Measurements from ENCODE around the gene ABLIM2. TPM values are rescaled to one million over a fixed set of nuclear protein-coding genes. Genes with fewer than 3 reads are reported as not detected.

The ABLIM2 gene
- total and polyA plus RNA-seq, 7 experiments from 2014 or later = 0.22 to 5.8 (median 3.1) TPM

GRCh38 chr4:8188743-8189550 lies 30.3 kb upstream of the ABLIM2 start:
- DNase-seq = no peak
- Histone ChIP-seq H3K27me3 (ENCODE audit: control insufficient read depth in 2 of 2, insufficient read depth in 2 of 2, low read length in 2 of 2) (no peaks in the 10 kb centered on the region), H3K4me1 (ENCODE audit: control insufficient read depth in 2 of 2, insufficient read depth in 2 of 2, low read length in 2 of 2) (no peaks in the 10 kb centered on the region), H3K27ac (ENCODE audit: low read depth, low read length) (no peak overlapping the region), H3K4me3 (ENCODE audit: low read length) (no peak overlapping the region), H3K36me3 (ENCODE audit: control insufficient read depth in 2 of 3, insufficient read depth in 3 of 3, low read length in 3 of 3) (no peaks in the 10 kb centered on the region), H3K9me3 (ENCODE audit: control insufficient read depth in 2 of 3, low read length in 3 of 3) (no peaks in the 10 kb centered on the region)
- H3K9me3 Mint-ChIP-seq = no peaks in the 10 kb centered on the region
- no peak overlapping the region for H3K27ac Mint-ChIP-seq
- peaks cover 0 to 6% (median 0%) of the 10 kb centered on the region in 5 donors for H3K27me3 Mint-ChIP-seq
- intact Hi-C loops (cut with micrococcal nuclease) = no loop called here
- ATAC-seq = no peak
- CTCF ChIA-PET = interaction anchor here (1.5 kb wide), 1 partner anchor 9 kb away, joined by 3 read pairs; no protein-coding TSS in a partner anchor
- H3K4me1 Mint-ChIP-seq = peaks cover 2 to 11% (median 7%) of the 10 kb centered on the region in 7 donors
- POLR2A ChIA-PET = interaction anchor here (0.6 kb wide), 1 partner anchor 427 kb away, joined by 3 read pairs; no protein-coding TSS in a partner anchor
- H3K4me3 Mint-ChIP-seq = no peak overlapping the region
- H3K36me3 Mint-ChIP-seq = no peaks in the 10 kb centered on the region

DNA sequence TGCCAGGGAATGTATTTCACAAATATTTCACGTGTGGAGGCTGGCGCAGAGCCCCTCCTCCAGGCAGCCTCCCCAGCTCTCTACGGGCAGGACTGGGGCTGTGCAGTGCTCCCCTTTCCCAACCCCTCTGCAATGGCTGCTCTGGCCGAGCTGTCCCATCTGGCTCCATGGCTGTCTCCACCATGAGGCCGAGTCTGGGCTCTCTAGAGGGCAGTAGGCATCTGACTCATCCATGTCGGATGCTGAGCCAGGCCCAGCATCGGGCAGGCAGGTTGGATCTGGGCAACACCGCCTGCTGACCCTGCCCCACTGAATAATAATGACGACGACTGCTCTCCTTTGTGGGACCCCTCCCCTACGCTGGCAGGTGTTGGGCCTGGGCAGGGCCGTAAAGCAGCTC lies 29.5 kb upstream of the ABLIM2 start:
- Histone ChIP-seq H3K36me3 (ENCODE audit: control insufficient read depth in 2 of 3, insufficient read depth in 3 of 3, low read length in 3 of 3) (no peaks in the 10 kb centered on the region), H3K9me3 (ENCODE audit: control insufficient read depth in 2 of 3, low read length in 3 of 3) (no peaks in the 10 kb centered on the region), H3K27ac (ENCODE audit: low read depth, low read length) (no peak overlapping the region), H3K4me1 (ENCODE audit: control insufficient read depth in 2 of 2, insufficient read depth in 2 of 2, low read length in 2 of 2) (no peaks in the 10 kb centered on the region), H3K4me3 (ENCODE audit: low read length) (no peak overlapping the region), H3K27me3 (ENCODE audit: control insufficient read depth in 2 of 2, insufficient read depth in 2 of 2, low read length in 2 of 2) (no peaks in the 10 kb centered on the region)
- ChIA-PET POLR2A (no interaction called here), CTCF (interaction anchor here (1.1 to 1.5 kb wide), 2 partner anchors 10 to 11 kb away, joined by 3 read pairs; no protein-coding TSS in a partner anchor)
- H3K4me1 Mint-ChIP-seq = peaks cover 0 to 7% (median 5%) of the 10 kb centered on the region in 7 donors
- ATAC-seq (no peak), DNase-seq (no peak)
- H3K9me3 Mint-ChIP-seq = no peaks in the 10 kb centered on the region
- no peak overlapping the region for H3K4me3 Mint-ChIP-seq
- peaks cover 0 to 6% (median 0%) of the 10 kb centered on the region in 5 donors for H3K27me3 Mint-ChIP-seq
- intact Hi-C loops (cut with micrococcal nuclease) = no loop called here
- H3K27ac Mint-ChIP-seq = no peak overlapping the region
- no peaks in the 10 kb centered on the region for H3K36me3 Mint-ChIP-seq

DNA sequence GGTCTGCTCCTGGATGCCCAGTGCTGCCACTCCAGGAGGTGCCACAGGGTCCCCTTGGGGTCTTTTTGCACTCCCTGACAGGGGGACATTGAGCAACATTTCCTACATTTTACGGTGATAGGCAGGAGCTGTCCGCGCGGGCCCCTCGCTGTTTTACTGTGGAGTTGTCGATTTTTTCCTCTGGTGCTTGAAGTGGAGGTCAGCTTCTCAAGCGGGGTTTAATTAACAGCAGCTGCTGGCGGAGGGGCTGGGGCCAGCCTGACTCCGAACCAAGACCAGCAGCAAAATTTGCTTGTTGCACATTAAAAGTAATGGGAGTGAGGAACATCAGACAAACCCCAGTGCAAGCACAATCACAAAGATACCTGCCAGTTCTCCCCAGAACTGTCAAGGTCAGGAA lies 27.3 kb upstream of the ABLIM2 start:
- CTCF ChIA-PET = interaction anchor here (1.1 kb wide), 1 partner anchor 827 kb away, joined by 3 read pairs; no protein-coding TSS in a partner anchor
- no peak overlapping the region for H3K4me3 ChIP-seq (ENCODE audit: low read length)

GRCh38 chr4:8185295-8185694 lies 26.7 kb upstream of the ABLIM2 start:
- Mint-ChIP-seq H3K27ac (no peak overlapping the region), H3K4me1 (peaks cover 0 to 2% (median 0%) of the 10 kb centered on the region in 7 donors)
- CTCF ChIA-PET = interaction anchor here (1.1 kb wide), 1 partner anchor 828 kb away, joined by 3 read pairs; no protein-coding TSS in a partner anchor

More for the DNA sequence above, 27.3 kb upstream of the ABLIM2 start:
- H3K4me1 ChIP-seq (ENCODE audit: control insufficient read depth in 2 of 2, insufficient read depth in 2 of 2, low read length in 2 of 2) = no peaks in the 10 kb centered on the region
- ATAC-seq = no peak
- intact Hi-C loops (cut with micrococcal nuclease) = no loop called here
- Mint-ChIP-seq H3K27me3 (peaks cover 0 to 6% (median 0%) of the 10 kb centered on the region in 5 donors), H3K4me3 (no peak overlapping the region), H3K9me3 (no peaks in the 10 kb centered on the region), H3K36me3 (no peaks in the 10 kb centered on the region), H3K27ac (no peak overlapping the region), H3K4me1 (peaks cover 0 to 2% (median 0%) of the 10 kb centered on the region in 7 donors)
- no peaks in the 10 kb centered on the region for H3K36me3 ChIP-seq (ENCODE audit: control insufficient read depth in 2 of 3, insufficient read depth in 3 of 3, low read length in 3 of 3)
- H3K9me3 ChIP-seq (ENCODE audit: control insufficient read depth in 2 of 3, low read length in 3 of 3) = no peaks in the 10 kb centered on the region
- POLR2A ChIA-PET = no interaction called here
- no peak for DNase-seq
- no peak overlapping the region for H3K27ac ChIP-seq (ENCODE audit: low read depth, low read length)
- H3K27me3 ChIP-seq (ENCODE audit: control insufficient read depth in 2 of 2, insufficient read depth in 2 of 2, low read length in 2 of 2) = no peaks in the 10 kb centered on the region

DNA sequence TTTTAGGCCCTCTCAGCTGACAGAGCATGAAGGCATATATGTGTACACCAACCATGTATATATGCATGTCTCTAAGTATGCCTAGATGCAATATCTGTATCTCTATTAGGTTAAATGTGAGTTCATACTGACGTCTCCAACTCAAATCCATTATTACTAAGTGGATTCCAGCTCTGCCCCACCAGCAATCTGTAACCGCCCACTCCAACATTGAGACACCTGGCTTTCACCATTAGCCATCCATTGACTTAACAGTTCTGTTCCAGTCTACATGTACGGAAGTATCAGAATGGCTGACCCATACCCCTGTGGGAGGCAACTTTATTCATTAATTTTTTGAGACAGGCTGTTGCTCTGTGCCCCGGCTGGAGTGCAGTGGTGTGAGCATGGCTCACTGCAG lies 25.4 kb upstream of the ABLIM2 start:
- CTCF ChIA-PET = no interaction called here
- H3K27me3 Mint-ChIP-seq = peaks cover 0 to 3% (median 0%) of the 10 kb centered on the region in 5 donors
- no peaks in the 10 kb centered on the region for H3K9me3 Mint-ChIP-seq
- H3K27me3 ChIP-seq (ENCODE audit: control insufficient read depth in 2 of 2, insufficient read depth in 2 of 2, low read length in 2 of 2) = no peaks in the 10 kb centered on the region
- H3K4me1 Mint-ChIP-seq = no peaks in the 10 kb centered on the region
- H3K36me3 ChIP-seq (ENCODE audit: control insufficient read depth in 2 of 3, insufficient read depth in 3 of 3, low read length in 3 of 3) = no peaks in the 10 kb centered on the region
- H3K4me3 Mint-ChIP-seq = no peak overlapping the region
- no peak for ATAC-seq
- H3K4me1 ChIP-seq (ENCODE audit: control insufficient read depth in 2 of 2, insufficient read depth in 2 of 2, low read length in 2 of 2) = no peaks in the 10 kb centered on the region
- POLR2A ChIA-PET = no interaction called here
- no peaks in the 10 kb centered on the region for H3K9me3 ChIP-seq (ENCODE audit: control insufficient read depth in 2 of 3, low read length in 3 of 3)
- no peak overlapping the region for H3K4me3 ChIP-seq (ENCODE audit: low read length)
- H3K36me3 Mint-ChIP-seq = no peaks in the 10 kb centered on the region
- intact Hi-C loops (cut with micrococcal nuclease) = no loop called here
- H3K27ac ChIP-seq (ENCODE audit: low read depth, low read length) = no peak overlapping the region
- H3K27ac Mint-ChIP-seq = peak overlapping the region in 2 of 9 donors; percentile 13 to 76
- DNase-seq = no peak

More at GRCh38 chr4:8185295-8185694, 26.7 kb upstream of the ABLIM2 start:
- ATAC-seq (no peak), DNase-seq (no peak)
- intact Hi-C loops (cut with micrococcal nuclease) = no loop called here
- Histone ChIP-seq H3K27ac (ENCODE audit: low read depth, low read length) (no peak overlapping the region), H3K36me3 (ENCODE audit: control insufficient read depth in 2 of 3, insufficient read depth in 3 of 3, low read length in 3 of 3) (no peaks in the 10 kb centered on the region), H3K9me3 (ENCODE audit: control insufficient read depth in 2 of 3, low read length in 3 of 3) (no peaks in the 10 kb centered on the region), H3K27me3 (ENCODE audit: control insufficient read depth in 2 of 2, insufficient read depth in 2 of 2, low read length in 2 of 2) (no peaks in the 10 kb centered on the region), H3K4me1 (ENCODE audit: control insufficient read depth in 2 of 2, insufficient read depth in 2 of 2, low read length in 2 of 2) (no peaks in the 10 kb centered on the region), H3K4me3 (ENCODE audit: low read length) (no peak overlapping the region)
- Mint-ChIP-seq H3K36me3 (no peaks in the 10 kb centered on the region), H3K4me3 (no peak overlapping the region), H3K27me3 (peaks cover 0 to 6% (median 0%) of the 10 kb centered on the region in 5 donors), H3K9me3 (no peaks in the 10 kb centered on the region)
- POLR2A ChIA-PET = no interaction called here

DNA sequence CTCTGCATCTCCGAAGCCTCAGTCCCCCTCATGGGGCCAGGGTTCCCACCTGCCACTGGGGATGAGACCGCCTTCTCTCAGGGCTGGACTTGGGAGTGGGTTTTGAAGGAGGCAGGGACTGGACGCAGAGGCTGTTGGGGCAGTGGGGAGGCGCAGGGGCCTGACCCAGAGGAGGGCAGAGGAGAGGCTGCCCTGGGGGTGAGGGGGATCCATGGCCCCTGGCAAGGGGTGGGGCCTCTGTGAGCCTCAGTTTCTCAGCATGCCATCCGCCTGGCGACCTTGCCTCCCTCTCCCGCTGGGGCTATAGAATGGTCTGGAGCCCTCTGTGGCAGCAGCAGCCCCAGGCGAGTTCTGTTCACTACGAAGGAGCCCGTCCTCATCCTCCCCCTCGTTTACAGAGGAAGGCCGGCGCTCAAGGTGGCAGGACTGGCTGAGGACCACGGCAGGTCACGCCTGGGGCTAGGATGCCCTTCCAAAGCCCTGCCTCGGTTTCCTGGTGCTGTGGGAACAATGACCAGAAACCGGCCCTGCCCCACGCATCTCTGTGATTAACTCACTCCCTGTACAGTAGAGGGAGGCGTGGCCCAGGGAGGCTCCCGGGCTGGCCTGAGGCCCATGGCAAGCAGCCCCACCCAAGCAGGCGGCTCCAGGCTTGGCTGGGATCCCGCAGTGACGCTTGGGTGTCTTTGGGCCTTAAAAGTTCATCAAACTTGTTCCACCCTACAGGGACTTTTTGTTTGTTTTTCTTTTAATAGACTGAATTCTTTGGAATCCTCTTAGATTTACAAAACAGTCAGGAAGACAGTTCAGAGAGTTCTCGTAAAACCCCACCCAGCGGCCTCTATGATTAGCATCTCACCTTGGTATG lies 24.5 kb upstream of the ABLIM2 start:
- no peak for DNase-seq
- no peak for ATAC-seq
- no peaks in the 10 kb centered on the region for H3K9me3 ChIP-seq (ENCODE audit: control insufficient read depth in 2 of 3, low read length in 3 of 3)
- no peak overlapping the region for H3K4me3 ChIP-seq (ENCODE audit: low read length)
- no peaks in the 10 kb centered on the region for H3K4me1 ChIP-seq (ENCODE audit: control insufficient read depth in 2 of 2, insufficient read depth in 2 of 2, low read length in 2 of 2)
- no peaks in the 10 kb centered on the region for H3K36me3 ChIP-seq (ENCODE audit: control insufficient read depth in 2 of 3, insufficient read depth in 3 of 3, low read length in 3 of 3)
- Mint-ChIP-seq H3K36me3 (no peaks in the 10 kb centered on the region), H3K27ac (peak overlapping the region in 1 of 9 donors; percentile 76), H3K27me3 (peaks cover 0 to 3% (median 0%) of the 10 kb centered on the region in 5 donors), H3K4me1 (no peaks in the 10 kb centered on the region), H3K9me3 (no peaks in the 10 kb centered on the region), H3K4me3 (no peak overlapping the region)
- CTCF ChIA-PET = no interaction called here
- POLR2A ChIA-PET = no interaction called here
- intact Hi-C loops (cut with micrococcal nuclease) = no loop called here
- no peak overlapping the region for H3K27ac ChIP-seq (ENCODE audit: low read depth, low read length)
- H3K27me3 ChIP-seq (ENCODE audit: control insufficient read depth in 2 of 2, insufficient read depth in 2 of 2, low read length in 2 of 2) = no peaks in the 10 kb centered on the region
